Ascending aorta (tissue), 2 donors: ENCODE results near the gene CETN3. TPM values are rescaled to one million over a fixed set of nuclear protein-coding genes. Genes with fewer than 3 reads are reported as not detected.

ENCODE experiments used
- DNase-seq, 2 donors: peaks; one replicate each; pipeline ENCODE4 v3.0.0-alpha.2; 2019; ENCODE audit warnings: low spot score in 2 of 2
- H3K27ac ChIP-seq, 2 donors: fragments of 200-600 bp; sonication (generic); one replicate each; pipeline ENCODE4 v1.5.1; 2016 to 2017; ENCODE audit warnings: mild to moderate bottlenecking in 1 of 2
- H3K27me3 ChIP-seq: fragments of 200-600 bp; sonication (generic); one replicate; pipeline ENCODE4 v1.5.1; 2017
- H3K36me3 ChIP-seq, 2 donors: fragments of 200-600 bp; sonication (generic); one replicate each; pipeline ENCODE4 v1.5.1; 2016
- H3K4me1 ChIP-seq, 2 donors: fragments of 200-600 bp; sonication (generic); one replicate each; pipeline ENCODE4 v1.5.1; 2016 to 2017; ENCODE audit warnings: mild to moderate bottlenecking in 1 of 2
- H3K4me3 ChIP-seq, 2 donors: fragments of 200-600 bp; sonication (generic); one replicate each; pipeline ENCODE4 v1.5.1; 2016 to 2017; ENCODE audit warnings: mild to moderate bottlenecking in 1 of 2
- H3K9me3 ChIP-seq, 2 donors: fragments of 200-600 bp; sonication (generic); one replicate each; pipeline ENCODE4 v1.5.1; 2016
- intact Hi-C: fragments of 100-400 bp; cut with DNase I; formaldehyde crosslinking; loops from one replicate; pipeline ENCODE4 v1.15.1; 2023
- total RNA-seq: library from RNA; depleted of rRNA; stranded (reverse); fragments of >200 nt; gene quantifications from one replicate; pipeline ENCODE4 v1.1.0, GENCODE V29; 2016
- TF ChIP-seq, protein P1 (sequence below), 3 experiments: fragments of 200-600 bp in 2 of 3; fragments of 450-650 bp in 1 of 3; sonication (generic) in 2 of 3; IDR thresholded peaks; one replicate each; pipeline ENCODE4 v1.5.1; 2016 to 2019; ENCODE audit warnings: antibody characterized with exemption in 3 of 3, mild to moderate bottlenecking in 1 of 3, moderate library complexity in 1 of 3

The CETN3 gene
- total RNA-seq, 1 donor from 2014 or later: 36.7 TPM

GRCh38 chr5:90368454-90369246 is 40.9 kb downstream of the CETN3 start:
- H3K4me3 ChIP-seq: no peak overlapping the region
- H3K27me3 ChIP-seq: no peaks in the 10 kb centered on the region
- intact Hi-C loops: no loop called here
- H3K27ac ChIP-seq: no peak overlapping the region
- no peak for DNase-seq
- TF ChIP-seq, protein P1, sequence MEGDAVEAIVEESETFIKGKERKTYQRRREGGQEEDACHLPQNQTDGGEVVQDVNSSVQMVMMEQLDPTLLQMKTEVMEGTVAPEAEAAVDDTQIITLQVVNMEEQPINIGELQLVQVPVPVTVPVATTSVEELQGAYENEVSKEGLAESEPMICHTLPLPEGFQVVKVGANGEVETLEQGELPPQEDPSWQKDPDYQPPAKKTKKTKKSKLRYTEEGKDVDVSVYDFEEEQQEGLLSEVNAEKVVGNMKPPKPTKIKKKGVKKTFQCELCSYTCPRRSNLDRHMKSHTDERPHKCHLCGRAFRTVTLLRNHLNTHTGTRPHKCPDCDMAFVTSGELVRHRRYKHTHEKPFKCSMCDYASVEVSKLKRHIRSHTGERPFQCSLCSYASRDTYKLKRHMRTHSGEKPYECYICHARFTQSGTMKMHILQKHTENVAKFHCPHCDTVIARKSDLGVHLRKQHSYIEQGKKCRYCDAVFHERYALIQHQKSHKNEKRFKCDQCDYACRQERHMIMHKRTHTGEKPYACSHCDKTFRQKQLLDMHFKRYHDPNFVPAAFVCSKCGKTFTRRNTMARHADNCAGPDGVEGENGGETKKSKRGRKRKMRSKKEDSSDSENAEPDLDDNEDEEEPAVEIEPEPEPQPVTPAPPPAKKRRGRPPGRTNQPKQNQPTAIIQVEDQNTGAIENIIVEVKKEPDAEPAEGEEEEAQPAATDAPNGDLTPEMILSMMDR (IDR thresholded peaks at IDR 0.05): no peak
- no peaks in the 10 kb centered on the region for H3K9me3 ChIP-seq
- H3K36me3 ChIP-seq: no peaks in the 10 kb centered on the region
- H3K4me1 ChIP-seq: no peaks in the 10 kb centered on the region

GRCh38 chr5:90367879-90368278 is 41.7 kb downstream of the CETN3 start:
- no peak overlapping the region for H3K27ac ChIP-seq
- H3K27me3 ChIP-seq: no peaks in the 10 kb centered on the region
- TF ChIP-seq, protein P1 (IDR thresholded peaks at IDR 0.05): no peak
- H3K4me3 ChIP-seq: no peak overlapping the region
- no peaks in the 10 kb centered on the region for H3K36me3 ChIP-seq
- intact Hi-C loops: no loop called here
- H3K4me1 ChIP-seq: no peaks in the 10 kb centered on the region
- no peak for DNase-seq
- no peaks in the 10 kb centered on the region for H3K9me3 ChIP-seq

- H3K36me3 ChIP-seq: no peaks in the 10 kb centered on the region
- no peak for DNase-seq
- TF ChIP-seq, protein P1 (IDR thresholded peaks at IDR 0.05): no peak
- H3K9me3 ChIP-seq: no peaks in the 10 kb centered on the region
- H3K4me1 ChIP-seq: no peaks in the 10 kb centered on the region
- no peak overlapping the region for H3K27ac ChIP-seq
- no peak overlapping the region for H3K4me3 ChIP-seq
- intact Hi-C loops: no loop called here
- no peaks in the 10 kb centered on the region for H3K27me3 ChIP-seq
Observed at GRCh38 chr5:90366948-90367347, 42.6 kb downstream of the CETN3 start.

DNA sequence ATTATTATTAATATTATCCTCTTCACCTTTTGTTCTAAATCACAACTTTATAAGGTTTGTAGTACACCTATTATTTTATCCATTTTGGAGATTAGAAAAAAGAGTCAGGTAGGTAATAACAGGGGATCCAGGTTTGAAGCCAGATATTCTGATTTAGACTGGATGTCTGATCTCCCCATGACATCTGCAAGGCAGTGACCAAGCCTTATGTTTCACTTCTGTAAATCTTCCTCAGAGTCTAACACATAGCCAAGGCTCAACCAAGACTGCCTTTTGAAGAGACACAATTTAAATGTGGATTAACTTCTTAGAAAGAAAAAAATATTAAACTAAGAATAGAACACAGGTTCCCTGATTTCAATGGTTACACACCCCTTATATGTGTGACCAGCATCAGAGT is 44.2 kb downstream of the CETN3 start:
- intact Hi-C loops: no loop called here
- TF ChIP-seq, protein P1 (IDR thresholded peaks at IDR 0.05): no peak
- no peaks in the 10 kb centered on the region for H3K4me1 ChIP-seq
- no peak overlapping the region for H3K27ac ChIP-seq
- no peaks in the 10 kb centered on the region for H3K27me3 ChIP-seq
- H3K9me3 ChIP-seq: no peaks in the 10 kb centered on the region
- no peaks in the 10 kb centered on the region for H3K36me3 ChIP-seq
- no peak for DNase-seq
- no peak overlapping the region for H3K4me3 ChIP-seq

- H3K27me3 ChIP-seq: no peaks in the 10 kb centered on the region
- no peaks in the 10 kb centered on the region for H3K9me3 ChIP-seq
- no peak overlapping the region for H3K27ac ChIP-seq
- no peaks in the 10 kb centered on the region for H3K36me3 ChIP-seq
- intact Hi-C loops: no loop called here
- DNase-seq: no peak
- no peak overlapping the region for H3K4me3 ChIP-seq
- H3K4me1 ChIP-seq: no peaks in the 10 kb centered on the region
- TF ChIP-seq, protein P1 (IDR thresholded peaks at IDR 0.05): no peak
Observed at GRCh38 chr5:90359073-90359920, 50.3 kb downstream of the CETN3 start.
